ENCODE data around the gene SYT7.

- TF ChIP-seq POLR2A (IDR thresholded peaks at IDR 0.05; ENCODE audit: low read depth, low read length) (no peak), POLR2AphosphoS5 (IDR thresholded peaks at IDR 0.05; ENCODE audit: low read depth, low read length) (no peak), SPI1 (IDR thresholded peaks at IDR 0.05; ENCODE audit: low read depth, low read length) (no peak)
Measured at GRCh38 chr11:61499816-61500491, 80.9 kb downstream of the SYT7 start.

All from GM12891 (cell line).